Measurements from ENCODE around the gene RPS17. TPM values are rescaled to one million over a fixed set of nuclear protein-coding genes. Genes with fewer than 3 reads are reported as not detected.
"Not testable (repeated sequence)": the region's sequence is repeated elsewhere in the genome, so short reads cannot be mapped to it uniquely, and the experiment has no call there.

Gene RPS17
- total and polyA plus RNA-seq, 2 donors (not counting 1 experiment from before 2014, with no cell fraction given), result 2,297 to 5,877 TPM

GRCh38 chr15:82507087-82507486, 33.2 kb downstream of the RPS17 start:
- H3K27ac Mint-ChIP-seq; H3K9me3 ChIP-seq (ENCODE audit: control extremely low read depth in 1 of 3, control insufficient read depth in 2 of 3, insufficient read depth in 1 of 3, low read length in 2 of 3); H3K4me2 ChIP-seq (replicated peaks; ENCODE audit: low read depth, low read length, poor library complexity, severe bottlenecking); H3K4me3 ChIP-seq (ENCODE audit: control extremely low read depth in 1 of 5, extremely low read depth in 1 of 5, insufficient read depth in 1 of 5, low read depth in 2 of 5, low read length in 4 of 5); POLR2A ChIA-PET; H3K9ac ChIP-seq (ENCODE audit: low read length); H3K9me3 Mint-ChIP-seq (ENCODE audit: insufficient read depth); H3K27me3 Mint-ChIP-seq; H3K4me3 Mint-ChIP-seq; H2AFZ ChIP-seq (ENCODE audit: insufficient read depth, low read depth, low read length, poor library complexity, severe bottlenecking); H3K27me3 ChIP-seq (replicated peaks in 1 of 4; ENCODE audit: control extremely low read depth in 1 of 4, control insufficient read depth in 3 of 4, insufficient read depth in 4 of 4, low read length in 3 of 4); H3K36me3 ChIP-seq (replicated peaks in 1 of 2; ENCODE audit: control extremely low read depth in 1 of 2, control insufficient read depth in 1 of 2, extremely low read depth in 1 of 2, insufficient read depth in 2 of 2, low read length in 1 of 2); H4K20me1 ChIP-seq (ENCODE audit: control insufficient read depth, insufficient read depth, low read length, poor library complexity, severe bottlenecking); DNase-seq; CTCF ChIA-PET; intact Hi-C loops (cut with micrococcal nuclease); H3K27ac ChIP-seq (ENCODE audit: low read length in 2 of 2); ATAC-seq (ENCODE audit: low read depth); H3K4me1 Mint-ChIP-seq; H3K4me1 ChIP-seq (ENCODE audit: control insufficient read depth in 2 of 2, insufficient read depth in 2 of 2, low read length in 2 of 2); H3K79me2 ChIP-seq (ENCODE audit: control insufficient read depth, insufficient read depth, low read length): not testable (repeated sequence)
- no CpG with 5 or more reads among the region's 1 CpG for WGBS (ENCODE audit: insufficient coverage)

GRCh38 chr15:82505842-82506241, 34.4 kb downstream of the RPS17 start:
- no CpG with 5 or more reads among the region's 3 CpGs for WGBS (ENCODE audit: insufficient coverage)
- ATAC-seq (ENCODE audit: low read depth); H3K36me3 ChIP-seq (replicated peaks in 1 of 2; ENCODE audit: control extremely low read depth in 1 of 2, control insufficient read depth in 1 of 2, extremely low read depth in 1 of 2, insufficient read depth in 2 of 2, low read length in 1 of 2); H3K27ac Mint-ChIP-seq; H3K9me3 ChIP-seq (ENCODE audit: control extremely low read depth in 1 of 3, control insufficient read depth in 2 of 3, insufficient read depth in 1 of 3, low read length in 2 of 3); H3K4me2 ChIP-seq (replicated peaks; ENCODE audit: low read depth, low read length, poor library complexity, severe bottlenecking); H2AFZ ChIP-seq (ENCODE audit: insufficient read depth, low read depth, low read length, poor library complexity, severe bottlenecking); H3K9me3 Mint-ChIP-seq (ENCODE audit: insufficient read depth); H3K27me3 Mint-ChIP-seq; CTCF ChIA-PET; H3K27me3 ChIP-seq (replicated peaks in 1 of 4; ENCODE audit: control extremely low read depth in 1 of 4, control insufficient read depth in 3 of 4, insufficient read depth in 4 of 4, low read length in 3 of 4); H3K4me3 Mint-ChIP-seq; H3K27ac ChIP-seq (ENCODE audit: low read length in 2 of 2); H3K79me2 ChIP-seq (ENCODE audit: control insufficient read depth, insufficient read depth, low read length); intact Hi-C loops (cut with micrococcal nuclease); H3K9ac ChIP-seq (ENCODE audit: low read length); H3K4me3 ChIP-seq (ENCODE audit: control extremely low read depth in 1 of 5, extremely low read depth in 1 of 5, insufficient read depth in 1 of 5, low read depth in 2 of 5, low read length in 4 of 5); H3K4me1 ChIP-seq (ENCODE audit: control insufficient read depth in 2 of 2, insufficient read depth in 2 of 2, low read length in 2 of 2); DNase-seq; H3K4me1 Mint-ChIP-seq; POLR2A ChIA-PET; H4K20me1 ChIP-seq (ENCODE audit: control insufficient read depth, insufficient read depth, low read length, poor library complexity, severe bottlenecking): not testable (repeated sequence)

- H3K4me3 ChIP-seq (ENCODE audit: control extremely low read depth in 1 of 5, extremely low read depth in 1 of 5, insufficient read depth in 1 of 5, low read depth in 2 of 5, low read length in 4 of 5); H3K9me3 Mint-ChIP-seq (ENCODE audit: insufficient read depth); H2AFZ ChIP-seq (ENCODE audit: insufficient read depth, low read depth, low read length, poor library complexity, severe bottlenecking); CTCF ChIA-PET; H3K27me3 ChIP-seq (replicated peaks in 1 of 4; ENCODE audit: control extremely low read depth in 1 of 4, control insufficient read depth in 3 of 4, insufficient read depth in 4 of 4, low read length in 3 of 4); ATAC-seq (ENCODE audit: low read depth); H4K20me1 ChIP-seq (ENCODE audit: control insufficient read depth, insufficient read depth, low read length, poor library complexity, severe bottlenecking); POLR2A ChIA-PET; H3K4me3 Mint-ChIP-seq; H3K36me3 ChIP-seq (replicated peaks in 1 of 2; ENCODE audit: control extremely low read depth in 1 of 2, control insufficient read depth in 1 of 2, extremely low read depth in 1 of 2, insufficient read depth in 2 of 2, low read length in 1 of 2); H3K79me2 ChIP-seq (ENCODE audit: control insufficient read depth, insufficient read depth, low read length); H3K9ac ChIP-seq (ENCODE audit: low read length); H3K4me1 ChIP-seq (ENCODE audit: control insufficient read depth in 2 of 2, insufficient read depth in 2 of 2, low read length in 2 of 2); H3K27me3 Mint-ChIP-seq; H3K27ac ChIP-seq (ENCODE audit: low read length in 2 of 2); H3K9me3 ChIP-seq (ENCODE audit: control extremely low read depth in 1 of 3, control insufficient read depth in 2 of 3, insufficient read depth in 1 of 3, low read length in 2 of 3); intact Hi-C loops (cut with micrococcal nuclease); DNase-seq; H3K27ac Mint-ChIP-seq; H3K4me1 Mint-ChIP-seq; H3K4me2 ChIP-seq (replicated peaks; ENCODE audit: low read depth, low read length, poor library complexity, severe bottlenecking): not testable (repeated sequence)
- WGBS (ENCODE audit: insufficient coverage), result no CpG with 5 or more reads among the region's 3 CpGs
These were observed 36.2 kb downstream of the RPS17 start for GRCh38 chr15:82504074-82504473.

Data from B cell (primary cell).